Left lung (tissue), 10 donors: ENCODE data around the gene PCNX1. TPM values are rescaled to one million over a fixed set of nuclear protein-coding genes. Genes with fewer than 3 reads are reported as not detected.

ENCODE experiments used
- ATAC-seq: fragments of 200-7000 bp; cut with Tn5 transposase; one replicate; pipeline ENCODE4 v1.9.1; 2020; ENCODE audit warnings: moderate library complexity
- DNase-seq, 4 donors: peaks; one replicate each; pipeline ENCODE4 v3.0.0-alpha.2; 2013 to 2020
- H3K27ac ChIP-seq, 2 donors: fragments of 200-600 bp; sonication (generic) in 1 of 2; one replicate each; pipeline versions ENCODE4 v1.5.0 to v1.8.0; 2020 to 2021
- H3K27me3 ChIP-seq, 2 donors: fragments of 200-600 bp; sonication (generic) in 1 of 2; one replicate each; pipeline versions ENCODE4 v1.5.0 to v1.8.0; 2020 to 2021
- H3K36me3 ChIP-seq, 2 donors: fragments of 200-600 bp; sonication (generic) in 1 of 2; one replicate each; pipeline versions ENCODE4 v1.5.0 to v1.8.0; 2020 to 2021
- H3K4me1 ChIP-seq, 2 donors: fragments of 200-600 bp; one replicate each; pipeline ENCODE4 v1.8.0; 2021
- H3K4me3 ChIP-seq, 2 donors: fragments of 200-600 bp; sonication (generic) in 1 of 2; one replicate each; pipeline versions ENCODE4 v1.5.0 to v1.8.0; 2020 to 2021; ENCODE audit warnings: mild to moderate bottlenecking in 1 of 2
- H3K9me3 ChIP-seq, 2 donors: fragments of 200-600 bp; sonication (generic) in 1 of 2; one replicate each; pipeline versions ENCODE4 v1.5.0 to v1.8.0; 2020 to 2021
- intact Hi-C, 2 donors: fragments of 100-400 bp; cut with DNase I; formaldehyde crosslinking; loops; one replicate each; pipeline versions ENCODE4 v1.11.2 to v1.14.2; 2022
- polyA plus RNA-seq, 6 donors: library from polyadenylated mRNA; unstranded; fragments of 120-200 nt; gene quantifications; one replicate each; pipeline ENCODE4 v1.2.1, GENCODE V29; 2013; ENCODE audit not compliant: insufficient read length in 6 of 6
- total RNA-seq, 2 donors: library from RNA; stranded (reverse); fragmentation: NEBNext Ultra II Directional; extraction: Animal tissue kit (Norgen Biotek cat#: 25700); gene quantifications; one replicate each; pipeline ENCODE4 v1.2.1, GENCODE V29; 2021
- TF ChIP-seq, protein P1 (sequence below), 2 donors: fragments of 200-600 bp; sonication (generic) in 1 of 2; IDR thresholded peaks; one replicate each; pipeline versions ENCODE4 v1.5.0 to v1.8.0; 2021; ENCODE audit warnings: antibody characterized with exemption in 2 of 2
- donor health status: DM: no; HTN: yes; CAD: no.
- donor health status: DM: no; HTN: no; CAD: no.

The PCNX1 gene
- total and polyA plus RNA-seq, 8 donors: 36.9 to 65.8 (median 49.6) TPM

DNA sequence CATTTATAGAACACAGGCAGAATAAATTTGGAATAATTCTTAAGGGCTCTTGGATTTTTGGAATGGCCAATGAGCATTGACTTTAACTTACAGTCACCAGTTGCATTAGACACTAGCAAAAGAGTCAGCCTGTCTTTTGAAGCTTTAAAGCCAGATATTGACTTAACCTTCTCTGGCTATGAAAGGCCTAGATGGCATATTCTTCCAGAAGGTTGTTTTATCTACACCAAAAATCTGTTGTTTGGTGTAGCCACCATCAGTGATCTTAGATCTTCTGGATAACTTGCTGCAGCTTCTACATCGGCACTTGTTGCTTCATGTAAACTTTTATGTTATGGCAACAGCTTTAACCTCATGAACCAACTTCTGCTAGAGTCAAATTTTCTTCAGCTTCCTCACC, 10.4 kb downstream of the PCNX1 start:
- TF ChIP-seq, protein P1, sequence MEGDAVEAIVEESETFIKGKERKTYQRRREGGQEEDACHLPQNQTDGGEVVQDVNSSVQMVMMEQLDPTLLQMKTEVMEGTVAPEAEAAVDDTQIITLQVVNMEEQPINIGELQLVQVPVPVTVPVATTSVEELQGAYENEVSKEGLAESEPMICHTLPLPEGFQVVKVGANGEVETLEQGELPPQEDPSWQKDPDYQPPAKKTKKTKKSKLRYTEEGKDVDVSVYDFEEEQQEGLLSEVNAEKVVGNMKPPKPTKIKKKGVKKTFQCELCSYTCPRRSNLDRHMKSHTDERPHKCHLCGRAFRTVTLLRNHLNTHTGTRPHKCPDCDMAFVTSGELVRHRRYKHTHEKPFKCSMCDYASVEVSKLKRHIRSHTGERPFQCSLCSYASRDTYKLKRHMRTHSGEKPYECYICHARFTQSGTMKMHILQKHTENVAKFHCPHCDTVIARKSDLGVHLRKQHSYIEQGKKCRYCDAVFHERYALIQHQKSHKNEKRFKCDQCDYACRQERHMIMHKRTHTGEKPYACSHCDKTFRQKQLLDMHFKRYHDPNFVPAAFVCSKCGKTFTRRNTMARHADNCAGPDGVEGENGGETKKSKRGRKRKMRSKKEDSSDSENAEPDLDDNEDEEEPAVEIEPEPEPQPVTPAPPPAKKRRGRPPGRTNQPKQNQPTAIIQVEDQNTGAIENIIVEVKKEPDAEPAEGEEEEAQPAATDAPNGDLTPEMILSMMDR (IDR thresholded peaks at IDR 0.05): no peak
- Histone ChIP-seq H3K36me3 (no peaks in the 10 kb centered on the region), H3K9me3 (no peaks in the 10 kb centered on the region), H3K4me3 (no peak overlapping the region), H3K4me1 (peaks cover 19 to 83% of the 10 kb centered on the region in 2 donors), H3K27ac (peak overlapping the region in 1 of 2 donors; percentile 36), H3K27me3 (no peaks in the 10 kb centered on the region)
- DNase-seq: no peak
- intact Hi-C loops: no loop called here
- peak; percentile 41 for ATAC-seq

DNA sequence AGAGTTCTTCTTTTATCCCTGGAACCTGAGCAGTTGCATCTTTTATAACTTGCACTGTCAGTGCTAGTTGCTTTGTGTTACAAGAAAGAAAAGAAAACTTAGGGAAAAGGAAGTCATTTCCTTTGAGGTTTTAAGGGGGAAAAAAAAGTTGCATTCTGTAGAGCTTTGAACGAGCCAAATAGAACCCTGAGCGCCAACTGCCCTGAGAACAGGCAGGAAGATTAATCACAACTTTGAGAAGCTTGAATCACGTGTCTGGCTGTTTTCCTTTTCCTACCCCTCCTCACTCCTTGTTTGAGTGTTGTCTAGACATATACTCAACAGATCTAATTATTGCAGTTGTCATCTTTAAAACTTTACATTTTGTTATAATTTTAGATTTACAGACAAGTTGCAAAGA, 12.5 kb downstream of the PCNX1 start:
- TF ChIP-seq, protein P1 (IDR thresholded peaks at IDR 0.05): no peak
- peaks cover 19 to 95% of the 10 kb centered on the region in 2 donors for H3K4me1 ChIP-seq

DNA sequence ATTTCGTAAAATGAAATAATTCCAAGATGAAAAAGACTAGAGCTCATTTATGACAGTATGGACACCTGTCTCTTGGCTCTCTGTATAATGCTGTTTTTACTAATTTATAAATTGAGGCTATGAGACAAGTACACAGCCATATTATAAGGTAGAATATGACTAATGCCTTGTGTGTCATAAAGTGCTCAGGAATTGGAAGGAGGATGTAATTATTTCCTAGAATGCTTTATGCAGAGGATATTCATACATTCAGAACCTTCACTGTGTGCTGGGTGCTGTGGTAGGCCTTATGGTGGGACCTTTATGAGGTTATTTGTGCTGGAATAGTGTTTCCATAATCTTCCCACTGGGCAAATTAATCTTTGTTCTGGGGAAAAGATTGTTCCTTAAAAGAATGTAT, 13.3 kb downstream of the PCNX1 start:
- DNase-seq (no peak), ATAC-seq (no peak)
- H3K4me1 ChIP-seq: peaks cover 19 to 95% of the 10 kb centered on the region in 2 donors
- TF ChIP-seq, protein P1 (IDR thresholded peaks at IDR 0.05): no peak
- no peaks in the 10 kb centered on the region for H3K36me3 ChIP-seq
- intact Hi-C loops: no loop called here
- H3K27me3 ChIP-seq: no peaks in the 10 kb centered on the region
- H3K27ac ChIP-seq: peak overlapping the region in 1 of 2 donors; percentile 14
- H3K4me3 ChIP-seq: no peak overlapping the region
- H3K9me3 ChIP-seq: no peaks in the 10 kb centered on the region

More for the DNA sequence above, 12.5 kb downstream of the PCNX1 start:
- DNase-seq (no peak), ATAC-seq (peak; percentile 58)
- H3K9me3 ChIP-seq: no peaks in the 10 kb centered on the region
- peak overlapping the region in 1 of 2 donors; percentile 14 for H3K27ac ChIP-seq
- no peak overlapping the region for H3K4me3 ChIP-seq
- H3K27me3 ChIP-seq: no peaks in the 10 kb centered on the region
- H3K36me3 ChIP-seq: no peaks in the 10 kb centered on the region
- intact Hi-C loops: no loop called here

DNA sequence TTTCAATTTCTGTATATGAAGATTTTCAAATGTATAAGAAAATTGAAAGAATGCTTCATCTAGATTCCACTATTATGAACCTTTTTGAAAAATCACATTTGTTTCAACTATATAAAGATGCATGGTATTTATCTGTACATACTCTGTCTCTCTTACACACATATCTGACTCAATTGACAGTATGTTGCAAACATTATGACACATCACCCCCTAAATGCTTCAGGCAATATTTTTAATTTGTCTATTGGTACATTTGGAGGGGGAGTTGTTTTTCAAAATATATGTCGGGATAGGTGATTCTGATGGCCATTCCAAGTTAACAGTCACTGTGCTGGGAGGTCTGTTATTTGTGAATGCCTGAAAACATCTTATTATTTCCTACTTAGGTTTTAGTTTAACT, 14.4 kb downstream of the PCNX1 start:
- no peak overlapping the region for H3K4me3 ChIP-seq
- TF ChIP-seq, protein P1 (IDR thresholded peaks at IDR 0.05): no peak
- peaks cover 14 to 93% of the 10 kb centered on the region in 2 donors for H3K4me1 ChIP-seq
- no peaks in the 10 kb centered on the region for H3K9me3 ChIP-seq
- no peak overlapping the region for H3K27ac ChIP-seq
- DNase-seq (no peak), ATAC-seq (no peak)
- H3K36me3 ChIP-seq: no peaks in the 10 kb centered on the region
- no peaks in the 10 kb centered on the region for H3K27me3 ChIP-seq
- intact Hi-C loops: no loop called here

DNA sequence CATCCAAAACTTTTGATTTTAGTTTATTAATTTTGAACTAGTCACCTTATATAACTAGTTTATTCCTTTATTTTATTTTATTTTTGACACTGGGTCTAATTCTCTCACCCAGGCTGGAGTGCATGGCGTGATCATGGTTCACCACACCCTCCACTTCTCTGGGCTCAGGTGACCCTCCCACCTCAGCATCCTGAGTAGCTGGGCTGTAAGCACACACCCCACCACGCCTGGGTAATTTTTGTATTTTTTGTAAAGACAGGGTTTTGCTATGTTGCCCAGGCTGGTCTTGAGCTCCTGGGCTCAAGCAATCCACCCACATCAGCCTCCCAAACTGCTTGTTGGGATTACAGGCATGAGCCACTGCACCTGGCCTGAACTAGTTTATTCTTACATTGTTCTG, 17.3 kb downstream of the PCNX1 start:
- DNase-seq: no peak
- intact Hi-C loops: no loop called here
- H3K27me3 ChIP-seq: no peaks in the 10 kb centered on the region
- TF ChIP-seq, protein P1 (IDR thresholded peaks at IDR 0.05): no peak
- no peaks in the 10 kb centered on the region for H3K36me3 ChIP-seq
- ATAC-seq: no peak
- H3K4me1 ChIP-seq: peaks cover 4 to 75% of the 10 kb centered on the region in 2 donors
- H3K27ac ChIP-seq: no peak overlapping the region
- no peaks in the 10 kb centered on the region for H3K9me3 ChIP-seq
- no peak overlapping the region for H3K4me3 ChIP-seq
